Left lung (tissue), 10 donors: ENCODE data around the gene EFCC1. TPM values are rescaled to one million over a fixed set of nuclear protein-coding genes. Genes with fewer than 3 reads are reported as not detected.
"Not testable (repeated sequence)": the region's sequence is repeated elsewhere in the genome, so short reads cannot be mapped to it uniquely, and the experiment has no call there.

Source experiments
- ATAC-seq: fragments of 200-7000 bp; cut with Tn5 transposase; one replicate; pipeline ENCODE4 v1.9.1; 2020; ENCODE audit warnings: moderate library complexity
- DNase-seq, 4 donors: peaks; one replicate each; pipeline ENCODE4 v3.0.0-alpha.2; 2013 to 2020
- H3K27ac ChIP-seq, 2 donors: fragments of 200-600 bp; sonication (generic) in 1 of 2; one replicate each; pipeline versions ENCODE4 v1.5.0 to v1.8.0; 2020 to 2021
- H3K27me3 ChIP-seq, 2 donors: fragments of 200-600 bp; sonication (generic) in 1 of 2; one replicate each; pipeline versions ENCODE4 v1.5.0 to v1.8.0; 2020 to 2021
- H3K36me3 ChIP-seq, 2 donors: fragments of 200-600 bp; sonication (generic) in 1 of 2; one replicate each; pipeline versions ENCODE4 v1.5.0 to v1.8.0; 2020 to 2021
- H3K4me1 ChIP-seq, 2 donors: fragments of 200-600 bp; one replicate each; pipeline ENCODE4 v1.8.0; 2021
- H3K4me3 ChIP-seq, 2 donors: fragments of 200-600 bp; sonication (generic) in 1 of 2; one replicate each; pipeline versions ENCODE4 v1.5.0 to v1.8.0; 2020 to 2021; ENCODE audit warnings: mild to moderate bottlenecking in 1 of 2
- H3K9me3 ChIP-seq, 2 donors: fragments of 200-600 bp; sonication (generic) in 1 of 2; one replicate each; pipeline versions ENCODE4 v1.5.0 to v1.8.0; 2020 to 2021
- intact Hi-C, 2 donors: fragments of 100-400 bp; cut with DNase I; formaldehyde crosslinking; loops; one replicate each; pipeline versions ENCODE4 v1.11.2 to v1.14.2; 2022
- polyA plus RNA-seq, 6 donors: library from polyadenylated mRNA; unstranded; fragments of 120-200 nt; gene quantifications; one replicate each; pipeline ENCODE4 v1.2.1, GENCODE V29; 2013; ENCODE audit not compliant: insufficient read length in 6 of 6
- total RNA-seq, 2 donors: library from RNA; stranded (reverse); fragmentation: NEBNext Ultra II Directional; extraction: Animal tissue kit (Norgen Biotek cat#: 25700); gene quantifications; one replicate each; pipeline ENCODE4 v1.2.1, GENCODE V29; 2021
- TF ChIP-seq, protein P1 (sequence below), 2 donors: fragments of 200-600 bp; sonication (generic) in 1 of 2; IDR thresholded peaks; one replicate each; pipeline versions ENCODE4 v1.5.0 to v1.8.0; 2021; ENCODE audit warnings: antibody characterized with exemption in 2 of 2
- donor health status: DM: no; HTN: yes; CAD: no.
- donor health status: DM: no; HTN: no; CAD: no.

EFCC1 gene
- total and polyA plus RNA-seq, 8 donors, result 2.7 to 16.8 (median 12.9) TPM

DNA sequence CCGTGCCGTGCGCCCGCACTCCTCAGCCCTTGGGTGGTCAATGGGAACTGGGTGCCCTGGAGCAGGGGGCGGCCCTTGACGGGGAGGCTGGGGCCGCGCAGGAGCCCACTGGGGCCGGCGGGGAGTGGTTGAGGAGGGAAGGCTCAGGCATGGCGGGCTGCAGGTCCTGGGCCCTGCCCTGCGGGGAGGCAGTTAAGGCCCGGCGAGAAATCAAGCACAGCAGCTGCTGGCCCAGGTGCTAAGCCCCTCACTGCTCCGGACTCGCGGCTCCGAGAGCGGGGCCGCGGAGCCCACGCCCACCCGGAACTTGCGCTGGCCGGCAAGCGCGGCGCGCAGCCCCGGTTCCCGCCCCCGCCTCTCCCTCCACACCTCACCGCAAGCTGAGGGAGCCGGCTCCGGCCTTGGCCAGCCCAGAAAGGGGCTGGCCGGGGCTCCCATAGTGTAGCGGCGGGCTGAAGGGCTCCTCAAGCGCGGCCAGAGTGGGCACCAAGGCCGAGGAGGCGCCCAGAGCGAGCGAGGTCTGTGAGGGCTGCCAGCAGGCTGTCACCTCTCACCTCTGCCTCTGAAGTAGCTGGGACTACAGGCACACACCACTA lies 67.3 kb downstream of the EFCC1 start:
- no peaks in the 10 kb centered on the region for H3K36me3 ChIP-seq
- TF ChIP-seq, protein P1, sequence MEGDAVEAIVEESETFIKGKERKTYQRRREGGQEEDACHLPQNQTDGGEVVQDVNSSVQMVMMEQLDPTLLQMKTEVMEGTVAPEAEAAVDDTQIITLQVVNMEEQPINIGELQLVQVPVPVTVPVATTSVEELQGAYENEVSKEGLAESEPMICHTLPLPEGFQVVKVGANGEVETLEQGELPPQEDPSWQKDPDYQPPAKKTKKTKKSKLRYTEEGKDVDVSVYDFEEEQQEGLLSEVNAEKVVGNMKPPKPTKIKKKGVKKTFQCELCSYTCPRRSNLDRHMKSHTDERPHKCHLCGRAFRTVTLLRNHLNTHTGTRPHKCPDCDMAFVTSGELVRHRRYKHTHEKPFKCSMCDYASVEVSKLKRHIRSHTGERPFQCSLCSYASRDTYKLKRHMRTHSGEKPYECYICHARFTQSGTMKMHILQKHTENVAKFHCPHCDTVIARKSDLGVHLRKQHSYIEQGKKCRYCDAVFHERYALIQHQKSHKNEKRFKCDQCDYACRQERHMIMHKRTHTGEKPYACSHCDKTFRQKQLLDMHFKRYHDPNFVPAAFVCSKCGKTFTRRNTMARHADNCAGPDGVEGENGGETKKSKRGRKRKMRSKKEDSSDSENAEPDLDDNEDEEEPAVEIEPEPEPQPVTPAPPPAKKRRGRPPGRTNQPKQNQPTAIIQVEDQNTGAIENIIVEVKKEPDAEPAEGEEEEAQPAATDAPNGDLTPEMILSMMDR (IDR thresholded peaks at IDR 0.05), result no peak
- H3K9me3 ChIP-seq, result peaks cover 0 to 3% of the 10 kb centered on the region in 2 donors
- intact Hi-C loops, result no loop called here
- ATAC-seq (peak; percentile 81), DNase-seq (peak in 2 of 4 donors; percentile 43 to 84)
- peaks cover 2 to 11% of the 10 kb centered on the region in 2 donors for H3K4me1 ChIP-seq
- H3K4me3 ChIP-seq, result peak overlapping the region; percentile 27 to 41
- H3K27me3 ChIP-seq, result no peaks in the 10 kb centered on the region
- no peak overlapping the region for H3K27ac ChIP-seq

DNA sequence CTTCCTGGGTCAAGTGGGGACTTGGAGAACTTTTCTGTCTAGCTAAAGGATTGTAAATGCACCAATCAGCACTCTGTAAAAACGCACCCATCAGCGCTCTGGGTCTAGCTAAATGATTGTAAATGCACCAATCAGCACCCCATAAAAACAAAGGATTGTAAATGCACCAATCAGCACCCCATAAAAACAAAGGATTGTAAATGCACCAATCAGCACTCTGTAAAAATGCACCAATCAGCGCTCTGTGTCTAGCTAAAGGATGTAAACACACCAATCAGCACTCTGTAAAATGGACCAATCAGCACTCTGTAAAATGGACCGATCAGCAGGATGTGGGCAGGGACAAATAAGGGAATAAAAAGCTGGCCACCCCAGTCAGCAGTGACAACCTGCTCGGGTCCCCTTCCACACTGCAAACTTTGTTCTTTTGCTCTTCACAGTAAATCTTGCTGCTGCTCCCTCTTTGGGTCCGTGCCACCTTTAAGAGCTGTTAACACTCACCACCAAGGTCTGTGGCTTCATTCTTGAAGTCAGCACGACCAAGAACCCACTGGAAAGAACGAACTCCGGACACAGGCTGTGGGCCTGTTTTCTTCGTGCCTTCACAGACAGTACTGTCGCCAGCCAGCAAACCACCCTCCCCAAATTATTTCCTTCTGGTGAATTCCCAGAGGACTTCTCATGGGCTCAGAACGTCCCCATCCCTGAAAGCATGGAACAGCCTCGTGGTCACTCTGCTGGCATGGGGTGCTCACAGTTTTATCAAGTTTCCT lies 68.4 kb downstream of the EFCC1 start:
- H3K27me3 ChIP-seq, H3K9me3 ChIP-seq, H3K4me3 ChIP-seq, DNase-seq, ATAC-seq, H3K36me3 ChIP-seq, H3K27ac ChIP-seq, intact Hi-C loops: not testable (repeated sequence)
- peaks cover 2 to 11% of the 10 kb centered on the region in 2 donors for H3K4me1 ChIP-seq

DNA sequence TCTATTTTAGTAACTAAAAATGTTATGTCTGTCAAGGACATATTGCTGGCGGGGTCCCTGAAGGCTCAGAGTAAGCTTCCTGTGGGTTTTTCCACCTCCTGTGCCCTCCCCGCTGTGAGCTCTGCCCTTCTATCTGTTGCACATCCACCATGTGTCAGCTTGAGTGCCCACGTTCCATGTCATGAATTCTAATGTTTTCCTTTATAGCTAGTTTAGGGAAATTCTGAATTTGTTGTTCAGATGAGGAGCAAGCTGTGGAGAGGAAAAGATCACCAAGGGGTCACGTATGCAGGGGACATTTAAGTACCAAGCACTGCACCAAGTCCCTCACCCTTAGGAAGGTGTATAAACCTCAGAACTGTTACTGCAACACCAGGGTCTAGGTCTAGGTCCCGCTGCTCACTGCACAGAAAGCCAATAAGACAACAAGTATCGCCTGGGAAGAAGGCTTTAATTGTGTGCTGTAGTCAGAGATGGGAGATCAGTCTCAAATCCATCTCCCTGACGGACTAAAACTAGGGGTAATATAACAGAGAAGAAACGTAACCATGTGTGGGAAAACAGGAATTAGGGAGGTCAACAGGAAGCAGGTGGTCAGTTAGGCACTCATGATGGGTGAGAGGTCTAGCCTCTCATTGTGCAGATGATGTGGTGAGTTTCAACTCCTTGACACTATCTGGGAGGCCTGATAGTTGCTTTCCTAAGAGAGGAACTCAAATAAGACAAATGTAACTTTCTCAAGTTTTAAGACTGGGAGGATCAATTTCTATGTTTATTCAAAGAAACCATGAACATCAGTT lies 69.2 kb downstream of the EFCC1 start:
- TF ChIP-seq, protein P1 (IDR thresholded peaks at IDR 0.05), result no peak

DNA sequence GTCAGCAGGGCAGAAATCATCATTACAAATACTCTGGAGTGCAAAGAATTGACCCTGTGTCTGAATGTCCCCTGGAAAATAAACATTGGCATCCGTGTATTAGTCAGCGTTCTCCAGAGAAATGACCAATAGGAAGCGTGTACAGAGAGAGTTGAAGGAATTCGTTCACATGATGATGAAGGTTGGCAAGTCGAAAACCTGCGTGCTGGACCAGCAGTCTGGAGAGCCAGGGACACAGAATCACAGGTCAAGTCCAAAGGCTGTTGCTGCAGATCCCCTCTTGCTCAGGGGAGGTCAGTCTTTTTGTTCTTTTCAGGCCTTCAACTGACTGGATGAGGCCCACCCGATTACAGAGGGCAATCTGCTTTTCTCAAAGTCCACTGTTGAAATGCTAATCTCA lies 76.1 kb downstream of the EFCC1 start:
- H3K27me3 ChIP-seq, result no peaks in the 10 kb centered on the region
- H3K4me3 ChIP-seq, result no peak overlapping the region
- DNase-seq (no peak), ATAC-seq (peak; percentile 14)
- H3K4me1 ChIP-seq, result peaks cover 5 to 6% of the 10 kb centered on the region in 2 donors
- H3K9me3 ChIP-seq, result no peaks in the 10 kb centered on the region
- H3K27ac ChIP-seq, result no peak overlapping the region
- H3K36me3 ChIP-seq, result no peaks in the 10 kb centered on the region
- TF ChIP-seq, protein P1 (IDR thresholded peaks at IDR 0.05), result no peak
- intact Hi-C loops, result no loop called here

More for the DNA sequence above, 69.2 kb downstream of the EFCC1 start:
- ATAC-seq (no peak), DNase-seq (no peak)
- intact Hi-C loops, result no loop called here
- no peak overlapping the region for H3K27ac ChIP-seq
- H3K4me1 ChIP-seq, result peaks cover 2 to 11% of the 10 kb centered on the region in 2 donors
- peaks cover 0 to 3% of the 10 kb centered on the region in 2 donors for H3K9me3 ChIP-seq
- no peaks in the 10 kb centered on the region for H3K36me3 ChIP-seq
- H3K4me3 ChIP-seq, result no peak overlapping the region
- H3K27me3 ChIP-seq, result no peaks in the 10 kb centered on the region

DNA sequence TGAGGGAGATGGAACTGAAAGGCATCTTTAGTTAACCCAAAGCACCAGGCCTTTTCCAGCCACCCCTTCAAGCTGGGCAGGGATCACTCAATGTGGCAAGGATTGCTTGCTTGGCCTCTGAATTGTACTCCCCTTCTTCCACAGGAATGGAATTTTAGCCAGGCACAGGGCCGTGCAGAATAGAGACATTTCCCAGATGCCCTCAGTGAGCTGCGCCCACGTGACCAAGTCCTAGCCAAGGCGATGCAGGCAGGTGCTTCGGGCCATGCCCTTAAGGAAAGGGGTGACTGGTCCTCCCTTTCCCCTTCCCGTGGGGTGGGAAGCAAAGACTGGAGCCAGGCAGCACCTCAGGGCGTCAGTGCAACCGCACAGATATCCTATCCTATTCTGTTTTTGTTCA lies 77.4 kb downstream of the EFCC1 start:
- no peak overlapping the region for H3K4me3 ChIP-seq
- DNase-seq (no peak), ATAC-seq (no peak)
- no peaks in the 10 kb centered on the region for H3K27me3 ChIP-seq
- no peaks in the 10 kb centered on the region for H3K36me3 ChIP-seq
- intact Hi-C loops, result no loop called here
- peaks cover 5 to 6% of the 10 kb centered on the region in 2 donors for H3K4me1 ChIP-seq
- no peaks in the 10 kb centered on the region for H3K9me3 ChIP-seq
- TF ChIP-seq, protein P1 (IDR thresholded peaks at IDR 0.05), result no peak
- H3K27ac ChIP-seq, result no peak overlapping the region
